NCI-H187 (cell line): ENCODE data around the gene COLGALT1.

Experiments used
- DNase-seq, 2 experiments: peaks; one replicate each; lab custom pipeline; 2025; lab: John Stamatoyannopoulos, UW

Gene COLGALT1

GRCh38 chr19:17623224-17623935 is 67.9 kb downstream of the COLGALT1 start:
- DNase-seq: no peak

GRCh38 chr19:17624314-17624991 is 69.0 kb downstream of the COLGALT1 start:
- DNase-seq: no peak

- DNase-seq: no peak
Measured at GRCh38 chr19:17625043-17625442, 69.6 kb downstream of the COLGALT1 start.

GRCh38 chr19:17625980-17626379 is 70.5 kb downstream of the COLGALT1 start:
- no peak for DNase-seq

- DNase-seq: no peak
Measured at GRCh38 chr19:17626456-17627015, 71.1 kb downstream of the COLGALT1 start.

- DNase-seq: no peak
Measured at GRCh38 chr19:17627161-17627560, 71.7 kb downstream of the COLGALT1 start.

GRCh38 chr19:17627921-17628320 is 72.5 kb downstream of the COLGALT1 start:
- DNase-seq: no peak

- no peak for DNase-seq
Measured at GRCh38 chr19:17629760-17630159, 74.3 kb downstream of the COLGALT1 start.

GRCh38 chr19:17632577-17632976 is 77.1 kb downstream of the COLGALT1 start:
- DNase-seq: no peak
